Adrenal gland (tissue), 12 donors: ENCODE measurements around the gene THG1L. TPM values are rescaled to one million over a fixed set of nuclear protein-coding genes. Genes with fewer than 3 reads are reported as not detected.
"Not testable (repeated sequence)": the region's sequence is repeated elsewhere in the genome, so short reads cannot be mapped to it uniquely, and the experiment has no call there.

Source experiments
- DNase-seq, 7 donors: peaks; one replicate each; pipeline ENCODE4 v3.0.0-alpha.2; 2019 to 2020
- H3K27ac ChIP-seq, 5 donors: fragments of 200-600 bp; sonication (generic) in 4 of 5; 1 replicate in 3 of 5; 2 replicates in 2 of 5; pipeline versions ENCODE4 v1.5.1 to v1.8.0; 2016 to 2020; ENCODE audit warnings: mild to moderate bottlenecking in 1 of 5
- H3K27me3 ChIP-seq: fragments of 200-600 bp; 2 replicates; pipeline ENCODE4 v1.8.0; 2021
- H3K36me3 ChIP-seq, 2 donors: fragments of 200-600 bp; replicated peaks in 1 of 2; 1 replicate in 1 of 2; 2 replicates in 1 of 2; pipeline versions ENCODE4 v1.5.1 to v1.8.0; 2018 to 2022
- H3K4me1 ChIP-seq, 2 donors: fragments of 200-600 bp; replicated peaks in 1 of 2; 1 replicate in 1 of 2; 2 replicates in 1 of 2; pipeline versions ENCODE4 v1.5.1 to v1.8.0; 2018 to 2021
- H3K4me3 ChIP-seq, 4 donors: fragments of 200-600 bp; sonication (generic) in 3 of 4; one replicate each; pipeline ENCODE4 v1.5.1; 2016 to 2018
- H3K9me3 ChIP-seq, 3 donors: fragments of 200-600 bp; sonication (generic) in 1 of 3; replicated peaks in 1 of 3; 1 replicate in 2 of 3; 2 replicates in 1 of 3; pipeline versions ENCODE4 v1.5.1 to v1.8.0; 2016 to 2021
- POLR2A ChIP-seq, 2 donors: fragments of 450-650 bp; IDR thresholded peaks; one replicate each; pipeline ENCODE4 v1.6.1; 2017; ENCODE audit warnings: antibody characterized with exemption in 2 of 2, mild to moderate bottlenecking in 2 of 2, moderate library complexity in 1 of 2
- WGBS, 4 donors: extraction: QIAGEN DNeasy Blood & Tissue Kit in 2 of 4; methylation state at CpG; one replicate each; pipeline versions ENCODE4 v1.1.5 to v1.1.7; 2013 to 2017; 5-methylcytosine and 5-hydroxymethylcytosine counted together
- intact Hi-C, 2 donors: fragments of 100-400 bp; cut with DNase I; formaldehyde crosslinking; loops; one replicate each; pipeline versions ENCODE4 v1.14.1 to v1.15.0; 2022 to 2023
- polyA plus RNA-seq, 3 donors: library from polyadenylated mRNA; stranded (reverse); fragments of 200-250 nt in 2 of 3; fragments of 350-450 nt in 1 of 3; fragmentation: Illumina TruSeq in 1 of 3; extraction: RNeasy Lipid Tissue Mini Kit (QIAGEN cat#74804) in 1 of 3; gene quantifications; one replicate each; pipeline ENCODE4 v1.2.3, GENCODE V29; 2013 to 2014
- total RNA-seq, 9 donors: library from RNA; depleted of rRNA in 4 of 9; stranded (reverse); fragments of >200 nt in 4 of 9; fragments of 120-200 nt in 1 of 9; fragmentation: NEBNext Ultra II Directional in 1 of 9; extraction: Animal tissue kit (Norgen Biotek cat#: 25700) in 1 of 9; gene quantifications; one replicate each; pipeline versions ENCODE4 v1.1.0 to v1.2.4, GENCODE V29; 2013 to 2023
- TF ChIP-seq, protein P1 (sequence below), 6 experiments: fragments of 450-650 bp in 4 of 6; fragments of 200-600 bp in 2 of 6; sonication (generic) in 1 of 6; IDR thresholded peaks; 1 replicate in 5 of 6; 2 replicates in 1 of 6; pipeline versions ENCODE4 v1.5.1 to v1.8.0; 2016 to 2021; ENCODE audit warnings: antibody characterized with exemption in 6 of 6, mild to moderate bottlenecking in 2 of 6, moderate library complexity in 1 of 6
- donor health status: healthy with polysubstance abuse.
- donor health status: Bipolar disorder and iron deficiency.
- donor health status: DM: yes; HTN: yes; CAD: no.
- donor health status: DM: no; HTN: no; CAD: no.
- donor health status: DM: no; HTN: no; CAD: no.
- donor health status: DM: yes; HTN: yes; CAD: no.

THG1L gene
- total and polyA plus RNA-seq, 12 donors, result 8.7 to 27.0 (median 16.8) TPM

DNA sequence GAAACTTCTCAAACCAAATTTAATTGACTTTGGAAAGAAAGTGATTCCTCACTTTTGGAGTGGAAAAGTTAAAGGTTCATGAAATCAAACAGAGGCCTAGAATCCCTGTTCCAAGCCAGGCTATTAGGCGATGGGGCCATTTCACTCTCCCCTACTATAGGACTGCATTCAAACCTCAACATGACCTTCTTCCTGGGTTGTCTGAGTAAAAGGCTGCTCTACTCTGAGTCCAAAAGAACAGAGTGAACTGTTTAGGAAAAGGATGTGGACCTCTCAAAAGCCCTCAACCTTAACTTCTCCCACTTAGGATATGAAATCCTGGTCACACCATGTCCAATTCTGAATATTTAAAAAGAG is 44.0 kb upstream of the THG1L start:
- Histone ChIP-seq H3K36me3 (no peaks in the 10 kb centered on the region), H3K27ac (no peak overlapping the region), H3K4me3 (no peak overlapping the region), H3K9me3 (no peaks in the 10 kb centered on the region), H3K27me3 (no peaks in the 10 kb centered on the region), H3K4me1 (no peaks in the 10 kb centered on the region)
- intact Hi-C loops, result no loop called here
- 80 to 94% (median 90%) methylated on average over 1 of the region's 1 CpG for WGBS, 4 donors
- TF ChIP-seq POLR2A (IDR thresholded peaks at IDR 0.05), result no peak
- TF ChIP-seq, protein P1, sequence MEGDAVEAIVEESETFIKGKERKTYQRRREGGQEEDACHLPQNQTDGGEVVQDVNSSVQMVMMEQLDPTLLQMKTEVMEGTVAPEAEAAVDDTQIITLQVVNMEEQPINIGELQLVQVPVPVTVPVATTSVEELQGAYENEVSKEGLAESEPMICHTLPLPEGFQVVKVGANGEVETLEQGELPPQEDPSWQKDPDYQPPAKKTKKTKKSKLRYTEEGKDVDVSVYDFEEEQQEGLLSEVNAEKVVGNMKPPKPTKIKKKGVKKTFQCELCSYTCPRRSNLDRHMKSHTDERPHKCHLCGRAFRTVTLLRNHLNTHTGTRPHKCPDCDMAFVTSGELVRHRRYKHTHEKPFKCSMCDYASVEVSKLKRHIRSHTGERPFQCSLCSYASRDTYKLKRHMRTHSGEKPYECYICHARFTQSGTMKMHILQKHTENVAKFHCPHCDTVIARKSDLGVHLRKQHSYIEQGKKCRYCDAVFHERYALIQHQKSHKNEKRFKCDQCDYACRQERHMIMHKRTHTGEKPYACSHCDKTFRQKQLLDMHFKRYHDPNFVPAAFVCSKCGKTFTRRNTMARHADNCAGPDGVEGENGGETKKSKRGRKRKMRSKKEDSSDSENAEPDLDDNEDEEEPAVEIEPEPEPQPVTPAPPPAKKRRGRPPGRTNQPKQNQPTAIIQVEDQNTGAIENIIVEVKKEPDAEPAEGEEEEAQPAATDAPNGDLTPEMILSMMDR (IDR thresholded peaks at IDR 0.05), result no peak
- no peak for DNase-seq

DNA sequence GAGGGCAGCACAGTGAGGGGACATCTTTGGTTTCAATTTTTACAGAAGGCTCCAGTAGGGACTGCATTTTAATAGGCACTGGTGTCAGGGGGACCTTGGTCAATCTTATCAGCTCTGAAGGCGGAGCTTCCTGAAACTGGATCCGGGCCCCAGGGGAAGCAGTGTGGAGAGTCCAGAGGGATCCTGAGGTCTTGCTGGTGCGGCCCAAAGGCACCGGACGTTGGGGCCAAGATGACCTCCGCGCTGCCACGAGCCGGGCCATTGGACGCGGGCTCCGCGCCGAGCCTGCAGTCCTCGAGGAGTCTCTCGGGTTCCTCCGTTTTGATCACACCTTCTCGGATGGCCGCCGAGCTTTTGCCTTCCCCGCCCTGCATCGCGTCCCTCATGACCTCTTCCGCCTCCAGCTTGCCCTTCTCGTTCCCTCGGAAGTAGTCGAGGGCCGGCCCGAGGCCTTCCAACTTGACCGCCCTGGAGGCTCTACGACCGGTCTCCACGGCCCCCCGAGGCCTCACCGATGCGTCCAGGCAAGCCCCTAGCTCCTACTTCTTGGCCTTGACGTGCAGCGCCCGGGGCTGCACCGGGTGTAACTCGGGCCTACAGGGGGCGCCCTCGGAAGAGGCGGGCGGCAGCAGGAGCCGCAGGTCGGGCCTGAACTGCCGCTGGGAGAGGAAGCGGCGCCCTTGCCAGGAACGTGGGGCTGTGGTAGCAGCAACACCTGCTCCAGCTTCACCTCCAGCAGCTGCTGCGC is 41.1 kb upstream of the THG1L start:
- WGBS, 4 donors, result 59 to 89% (median 64%) methylated on average over 21 to 52 of the region's 52 CpGs
- TF ChIP-seq, protein P1 (IDR thresholded peaks at IDR 0.05), result no peak
- TF ChIP-seq POLR2A (IDR thresholded peaks at IDR 0.05), result no peak
- no peaks in the 10 kb centered on the region for H3K36me3 ChIP-seq
- no peak for DNase-seq
- H3K4me3 ChIP-seq, result no peak overlapping the region
- intact Hi-C loops, result no loop called here
- H3K9me3 ChIP-seq, result no peaks in the 10 kb centered on the region
- no peaks in the 10 kb centered on the region for H3K27me3 ChIP-seq
- H3K4me1 ChIP-seq, result no peaks in the 10 kb centered on the region
- no peak overlapping the region for H3K27ac ChIP-seq

DNA sequence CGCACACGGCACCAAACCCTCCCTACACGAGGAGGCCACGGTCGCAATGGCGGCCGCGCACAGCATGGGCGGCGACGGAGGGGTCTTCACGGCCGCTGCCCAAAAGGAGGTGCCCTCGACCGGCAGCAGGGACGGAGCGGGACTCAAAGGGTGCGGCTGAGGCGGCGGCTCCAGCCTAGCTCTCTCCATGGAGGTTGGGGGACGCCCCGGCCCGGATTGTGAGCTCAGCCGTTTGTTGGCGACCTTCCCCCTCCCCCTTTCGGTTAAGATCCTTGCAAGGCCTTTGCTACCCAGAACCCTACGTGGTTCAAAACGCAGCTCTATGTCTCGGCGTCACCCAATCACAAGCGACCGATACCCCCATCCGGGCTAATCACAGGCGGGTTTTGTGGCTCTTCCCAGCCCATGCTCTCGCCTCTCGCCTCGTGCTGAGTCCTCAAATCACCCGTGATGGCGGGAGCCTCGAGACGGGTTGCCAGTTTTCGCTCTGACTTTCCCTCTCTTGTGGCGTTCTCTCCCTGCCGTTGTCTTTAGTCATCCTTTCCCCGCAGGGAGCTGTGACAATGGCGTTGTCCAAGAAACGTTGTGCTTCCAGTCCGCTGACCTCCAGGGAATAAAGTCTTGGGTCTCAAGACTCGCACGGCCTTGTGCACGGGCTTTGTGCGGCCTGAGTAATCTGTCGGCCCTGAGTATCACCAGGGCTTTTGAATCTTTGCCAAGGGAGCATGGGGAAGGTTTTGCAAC is 40.4 kb upstream of the THG1L start:
- no peaks in the 10 kb centered on the region for H3K27me3 ChIP-seq
- no peaks in the 10 kb centered on the region for H3K4me1 ChIP-seq
- no peak for DNase-seq
- WGBS, 4 donors, result 67 to 90% (median 73%) methylated on average over 36 to 53 of the region's 53 CpGs
- no peaks in the 10 kb centered on the region for H3K36me3 ChIP-seq
- H3K9me3 ChIP-seq, result no peaks in the 10 kb centered on the region
- H3K4me3 ChIP-seq, result no peak overlapping the region
- no peak overlapping the region for H3K27ac ChIP-seq
- no peak for TF ChIP-seq POLR2A (IDR thresholded peaks at IDR 0.05)
- TF ChIP-seq, protein P1 (IDR thresholded peaks at IDR 0.05), result no peak
- intact Hi-C loops, result no loop called here

DNA sequence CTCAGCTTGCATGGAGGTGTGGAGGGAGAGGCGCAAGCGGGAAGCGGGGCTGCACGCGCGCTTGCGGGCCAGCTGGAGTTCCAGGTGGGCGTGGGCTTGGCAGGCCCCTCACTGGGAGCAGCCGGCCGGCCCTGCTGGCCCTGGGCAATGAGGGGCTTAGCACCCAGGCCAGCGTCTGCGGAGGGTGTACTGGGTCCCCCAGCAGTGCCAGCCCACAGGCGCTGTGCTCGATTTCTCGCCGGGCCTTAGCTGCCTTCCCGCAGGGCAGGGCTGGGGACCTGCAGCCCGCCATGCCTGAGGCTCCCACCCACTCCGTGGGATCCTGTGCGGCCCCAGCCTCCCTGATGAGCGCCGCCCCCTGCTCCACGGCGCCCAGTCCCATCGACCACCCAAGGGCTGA is 37.4 kb upstream of the THG1L start:
- WGBS, 4 donors, result 87 to 96% (median 92%) methylated on average over 5 to 25 of the region's 25 CpGs; no CpG with 5 or more reads in 1 of the 4 donors
- DNase-seq, H3K4me1 ChIP-seq, H3K9me3 ChIP-seq, H3K27me3 ChIP-seq, H3K36me3 ChIP-seq, H3K4me3 ChIP-seq, intact Hi-C loops, H3K27ac ChIP-seq: not testable (repeated sequence)

DNA sequence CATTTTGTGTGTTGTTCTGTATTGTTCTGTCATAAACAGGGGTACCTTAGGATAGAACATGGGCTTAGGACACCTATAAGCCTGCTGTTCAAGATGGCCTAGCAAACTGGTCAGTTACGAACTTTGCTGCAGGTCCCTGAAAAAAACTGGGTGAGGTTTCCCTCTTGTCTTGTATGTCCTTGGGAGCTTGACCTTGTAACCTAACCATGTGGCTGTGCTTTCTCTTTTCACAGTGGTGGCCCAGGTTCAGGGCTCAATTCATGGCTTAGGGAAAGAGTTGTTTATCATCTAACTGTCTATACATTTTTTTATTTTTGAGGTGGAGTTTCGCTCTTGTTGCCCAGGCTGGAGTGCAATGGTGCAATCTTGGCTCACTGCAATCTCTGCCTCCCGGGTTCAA is 35.1 kb upstream of the THG1L start:
- intact Hi-C loops, result not testable (repeated sequence)

DNA sequence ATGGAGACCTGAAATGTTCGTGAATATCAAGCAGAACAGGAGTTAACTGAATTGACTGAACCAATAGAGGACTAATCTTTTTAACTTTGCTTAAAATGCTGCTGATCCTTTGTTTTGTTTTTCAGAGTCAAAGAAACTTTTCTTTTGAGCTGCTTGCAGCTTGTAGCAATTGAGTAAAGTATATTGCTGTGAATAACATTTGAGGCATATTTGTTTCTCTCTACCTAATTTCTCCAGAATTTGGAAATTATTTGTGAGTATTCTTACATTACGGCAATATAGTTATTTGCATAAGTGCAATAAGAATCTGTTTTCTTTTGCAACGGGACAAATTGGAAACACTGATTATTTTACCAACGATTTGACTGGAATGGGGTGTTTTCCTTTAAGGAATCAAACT is 32.5 kb upstream of the THG1L start:
- H3K4me1 ChIP-seq, H3K27me3 ChIP-seq, H3K4me3 ChIP-seq, intact Hi-C loops, H3K36me3 ChIP-seq, DNase-seq, H3K27ac ChIP-seq: not testable (repeated sequence)
- WGBS, 4 donors, result 69 to 84% (median 70%) methylated on average over 4 of the region's 4 CpGs
- H3K9me3 ChIP-seq, result peaks cover 0 to 14% (median 0%) of the 10 kb centered on the region in 3 donors

More for the DNA sequence above, 35.1 kb upstream of the THG1L start:
- not testable (repeated sequence) for H3K9me3 ChIP-seq, H3K27me3 ChIP-seq, DNase-seq, H3K4me3 ChIP-seq, H3K4me1 ChIP-seq, H3K36me3 ChIP-seq, H3K27ac ChIP-seq
- WGBS, 4 donors, result 84 to 90% (median 88%) methylated on average over 3 of the region's 3 CpGs
